Liver (tissue), 9 donors: ENCODE data around the gene SRRM1. TPM values are rescaled to one million over a fixed set of nuclear protein-coding genes. Genes with fewer than 3 reads are reported as not detected.

Experiments
- DNase-seq: peaks from one replicate; pipeline ENCODE4 v3.0.0-alpha.2; 2017; ENCODE audit warnings: low spot score
- H3K27ac ChIP-seq, 2 donors: one replicate each; pipeline ENCODE4 v1.7.0; 2013; ENCODE audit warnings: inconsistent platforms in 2 of 2, low read length in 2 of 2, control low read depth in 1 of 2, low read depth in 1 of 2, mild to moderate bottlenecking in 1 of 2
- H3K27me3 ChIP-seq, 4 donors: one replicate each; pipeline versions ENCODE4 v1.6.1 to v1.7.0; 2013; ENCODE audit warnings: low read length in 3 of 4, inconsistent platforms in 1 of 4, mild to moderate bottlenecking in 1 of 4, moderate library complexity in 1 of 4; ENCODE audit not compliant: control insufficient read depth in 4 of 4, insufficient read depth in 4 of 4
- H3K36me3 ChIP-seq, 4 donors: one replicate each; pipeline versions ENCODE4 v1.6.1 to v1.7.0; 2013; ENCODE audit warnings: low read length in 3 of 4, mild to moderate bottlenecking in 3 of 4, low read depth in 1 of 4, moderate library complexity in 1 of 4; ENCODE audit not compliant: control insufficient read depth in 4 of 4, insufficient read depth in 3 of 4
- H3K4me1 ChIP-seq, 4 donors: one replicate each; pipeline versions ENCODE4 v1.6.1 to v1.7.0; 2013; ENCODE audit warnings: low read length in 3 of 4, mild to moderate bottlenecking in 3 of 4, moderate library complexity in 1 of 4; ENCODE audit not compliant: control insufficient read depth in 4 of 4, insufficient read depth in 4 of 4
- H3K4me3 ChIP-seq, 3 donors: one replicate each; pipeline versions ENCODE4 v1.6.1 to v1.7.0; 2013; ENCODE audit warnings: low read length in 3 of 3, control low read depth in 1 of 3, low read depth in 1 of 3, mild to moderate bottlenecking in 1 of 3
- H3K9ac ChIP-seq, 2 donors: one replicate each; pipeline ENCODE4 v1.7.0; 2013; ENCODE audit warnings: low read length in 2 of 2, mild to moderate bottlenecking in 2 of 2, moderate library complexity in 2 of 2, control low read depth in 1 of 2, low read depth in 1 of 2
- H3K9me3 ChIP-seq, 4 donors: one replicate each; pipeline versions ENCODE4 v1.6.1 to v1.7.0; 2013; ENCODE audit warnings: low read length in 3 of 4; ENCODE audit not compliant: control insufficient read depth in 4 of 4
- EGR1 ChIP-seq, 2 donors: IDR thresholded peaks; 2 replicates each; pipeline ENCODE4 v1.6.1; 2016 to 2018; ENCODE audit warnings: antibody characterized with exemption in 2 of 2, low read depth in 2 of 2
- FOXA1 ChIP-seq: IDR thresholded peaks from 2 replicates; pipeline ENCODE4 v1.6.1; 2016; ENCODE audit warnings: antibody characterized with exemption
- FOXA2 ChIP-seq: IDR thresholded peaks from 2 replicates; pipeline ENCODE4 v1.6.1; 2016; ENCODE audit warnings: antibody characterized with exemption
- GABPA ChIP-seq, 2 donors: IDR thresholded peaks in 1 of 2; conservative IDR thresholded peaks in 1 of 2; 2 replicates each; pipeline ENCODE4 v1.6.1; 2016; ENCODE audit warnings: antibody characterized with exemption in 2 of 2, mild to moderate bottlenecking in 1 of 2, moderate library complexity in 1 of 2
- HNF4G ChIP-seq: IDR thresholded peaks from 2 replicates; pipeline ENCODE4 v1.6.1; 2016; ENCODE audit warnings: antibody characterized with exemption
- JUND ChIP-seq, 2 donors: IDR thresholded peaks; 2 replicates each; pipeline ENCODE4 v1.6.1; 2016; ENCODE audit warnings: antibody characterized with exemption in 2 of 2
- MAX ChIP-seq: IDR thresholded peaks from 2 replicates; pipeline ENCODE4 v1.6.1; 2016; ENCODE audit warnings: antibody characterized with exemption
- NR2F2 ChIP-seq: IDR thresholded peaks from 2 replicates; pipeline ENCODE4 v1.6.1; 2016; ENCODE audit warnings: antibody characterized with exemption
- RAD21 ChIP-seq, 2 donors: IDR thresholded peaks; 2 replicates each; pipeline ENCODE4 v1.6.1; 2016; ENCODE audit warnings: antibody characterized with exemption in 2 of 2, mild to moderate bottlenecking in 2 of 2
- REST ChIP-seq: IDR thresholded peaks from 2 replicates; pipeline ENCODE4 v1.6.1; 2016; ENCODE audit warnings: antibody characterized with exemption, mild to moderate bottlenecking
- RXRA ChIP-seq, 2 donors: IDR thresholded peaks; 2 replicates each; pipeline ENCODE4 v1.6.1; 2017 to 2018; ENCODE audit warnings: antibody characterized with exemption in 2 of 2, mild to moderate bottlenecking in 1 of 2
- SP1 ChIP-seq: IDR thresholded peaks from 2 replicates; pipeline ENCODE4 v1.6.1; 2018; ENCODE audit warnings: antibody characterized with exemption, mild to moderate bottlenecking
- TAF1 ChIP-seq: conservative IDR thresholded peaks from 2 replicates; pipeline ENCODE4 v1.6.1; 2016; ENCODE audit warnings: antibody characterized with exemption, mild to moderate bottlenecking
- YY1 ChIP-seq: IDR thresholded peaks from 2 replicates; pipeline ENCODE4 v1.6.1; 2016; ENCODE audit warnings: antibody characterized with exemption, mild to moderate bottlenecking
- ZBTB33 ChIP-seq: IDR thresholded peaks from 2 replicates; pipeline ENCODE4 v1.6.1; 2016; ENCODE audit warnings: antibody characterized with exemption
- WGBS: extraction: QIAGEN DNeasy Blood & Tissue Kit; methylation state at CpG from one replicate; pipeline ENCODE4 v1.1.7; 2013; 5-methylcytosine and 5-hydroxymethylcytosine counted together
- polyA plus RNA-seq, 2 donors: library from polyadenylated mRNA; stranded (reverse) in 1 of 2; unstranded in 1 of 2; fragments of 200-250 nt in 1 of 2; fragments of >200 nt in 1 of 2; fragmentation: Nextera tagmentation in 1 of 2; extraction: Ambion mirVana in 1 of 2; gene quantifications; one replicate each; pipeline versions ENCODE4 v1.2.1 to v1.2.3, GENCODE V29; 2013 to 2015
- total RNA-seq, 2 donors: library from RNA; depleted of rRNA; stranded (reverse); fragments of >200 nt; gene quantifications; one replicate each; pipeline ENCODE4 v1.2.3, GENCODE V29; 2014
- TF ChIP-seq, protein P1 (sequence below): IDR thresholded peaks from 2 replicates; pipeline ENCODE4 v1.6.1; 2016; ENCODE audit warnings: antibody characterized with exemption
- donor health status: healthy.
- donor health status: healthy.
- donor health status: healthy.
- donor health status: healthy.
- donor health status: healthy.

Gene SRRM1
- total and polyA plus RNA-seq, 4 donors: 18.4 to 66.0 (median 31.6) TPM

DNA sequence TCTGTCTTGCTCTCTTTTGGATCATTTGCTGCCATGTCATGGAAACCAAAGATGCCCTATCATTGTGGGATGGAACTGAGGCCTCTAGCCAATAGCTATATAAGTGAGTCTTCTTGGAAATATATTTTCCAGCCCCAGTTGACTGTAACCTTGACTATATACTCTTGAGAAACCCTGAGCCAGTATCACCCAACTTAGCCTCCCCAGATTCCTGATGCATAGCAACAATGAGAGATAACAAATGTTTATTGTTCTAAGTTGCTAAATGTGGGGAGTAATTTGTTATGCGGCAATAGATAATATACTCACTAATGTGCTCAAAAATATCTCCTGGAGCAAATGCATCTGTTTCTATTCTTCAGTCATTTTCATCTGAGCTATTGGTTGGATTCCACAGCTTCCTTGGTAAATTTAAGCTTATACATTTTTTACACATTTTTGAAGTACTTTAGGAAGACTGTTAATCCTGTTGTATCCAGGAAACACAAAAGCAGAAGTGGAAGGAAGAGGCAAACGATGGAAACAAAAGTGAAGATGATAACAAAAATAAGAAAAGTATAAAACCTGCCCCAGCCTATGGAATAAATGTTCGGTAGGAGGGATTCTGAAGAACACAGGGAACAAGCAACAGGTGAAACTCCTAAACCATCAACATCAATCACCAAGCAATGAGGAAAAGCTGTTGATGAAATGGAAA lies 6.3 kb upstream of the SRRM1 start:
- Histone ChIP-seq H3K36me3 (no peaks in the 10 kb centered on the region), H3K9me3 (no peaks in the 10 kb centered on the region), H3K4me1 (peaks cover 3 to 6% (median 5%) of the 10 kb centered on the region in 4 donors), H3K27ac (no peak overlapping the region), H3K27me3 (no peaks in the 10 kb centered on the region), H3K9ac (no peak overlapping the region), H3K4me3 (no peak overlapping the region)
- WGBS: 69% methylated on average over 3 of the region's 3 CpGs
- TF ChIP-seq FOXA2: no peak
- TF ChIP-seq REST: no peak
- TF ChIP-seq JUND (IDR thresholded peaks at IDR 0.05): no peak
- TF ChIP-seq MAX: no peak
- no peak for TF ChIP-seq FOXA1
- TF ChIP-seq ZBTB33: no peak
- no peak for TF ChIP-seq SP1
- TF ChIP-seq GABPA (IDR thresholded peaks at IDR 0.05 in 1 of 2, conservative IDR thresholded peaks at IDR 0.05 in 1 of 2): no peak
- TF ChIP-seq EGR1 (IDR thresholded peaks at IDR 0.05; ENCODE audit: low read depth in 2 of 2): no peak
- no peak for TF ChIP-seq RXRA (IDR thresholded peaks at IDR 0.05)
- no peak for TF ChIP-seq RAD21 (IDR thresholded peaks at IDR 0.05)
- no peak for DNase-seq

DNA sequence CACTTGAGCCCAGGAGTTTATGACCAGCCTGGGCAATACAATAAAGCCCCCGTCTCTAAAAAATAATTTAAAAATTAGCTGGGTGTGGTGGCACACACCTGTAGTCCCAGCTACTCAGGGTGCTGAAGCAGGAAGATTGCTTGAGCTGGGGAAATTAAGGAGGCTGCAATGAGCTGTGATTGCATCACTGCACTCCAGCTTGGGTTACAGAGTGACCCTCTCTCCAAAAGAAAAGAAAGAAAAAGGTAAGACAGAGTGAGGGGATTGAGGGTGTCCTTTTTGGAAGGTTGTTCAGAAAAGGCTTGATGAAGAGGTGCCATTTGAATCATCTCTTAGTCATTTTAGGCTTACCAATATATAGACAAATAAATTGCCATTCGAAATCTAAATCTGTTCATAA lies 4.0 kb upstream of the SRRM1 start:
- 97% methylated on average over 2 of the region's 2 CpGs for WGBS
- Histone ChIP-seq H3K9ac (no peak overlapping the region), H3K27me3 (no peaks in the 10 kb centered on the region), H3K9me3 (no peaks in the 10 kb centered on the region), H3K4me3 (no peak overlapping the region), H3K4me1 (peaks cover 3 to 10% (median 7%) of the 10 kb centered on the region in 4 donors), H3K27ac (no peak overlapping the region), H3K36me3 (no peaks in the 10 kb centered on the region)
- TF ChIP-seq GABPA (IDR thresholded peaks at IDR 0.05 in 1 of 2, conservative IDR thresholded peaks at IDR 0.05 in 1 of 2): no peak
- TF ChIP-seq MAX: no peak
- TF ChIP-seq, protein P1, sequence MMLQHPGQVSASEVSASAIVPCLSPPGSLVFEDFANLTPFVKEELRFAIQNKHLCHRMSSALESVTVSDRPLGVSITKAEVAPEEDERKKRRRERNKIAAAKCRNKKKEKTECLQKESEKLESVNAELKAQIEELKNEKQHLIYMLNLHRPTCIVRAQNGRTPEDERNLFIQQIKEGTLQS: no peak
- no peak for TF ChIP-seq FOXA1
- no peak for TF ChIP-seq RAD21 (IDR thresholded peaks at IDR 0.05)
- TF ChIP-seq REST: no peak
- no peak for TF ChIP-seq TAF1
- TF ChIP-seq ZBTB33: no peak
- no peak for TF ChIP-seq HNF4G
- no peak for TF ChIP-seq FOXA2
- TF ChIP-seq SP1: no peak
- TF ChIP-seq YY1: no peak
- no peak for TF ChIP-seq JUND (IDR thresholded peaks at IDR 0.05)
- no peak for TF ChIP-seq NR2F2
- DNase-seq: no peak
